ENCODE results near the gene PHF11.

Gene PHF11

DNA sequence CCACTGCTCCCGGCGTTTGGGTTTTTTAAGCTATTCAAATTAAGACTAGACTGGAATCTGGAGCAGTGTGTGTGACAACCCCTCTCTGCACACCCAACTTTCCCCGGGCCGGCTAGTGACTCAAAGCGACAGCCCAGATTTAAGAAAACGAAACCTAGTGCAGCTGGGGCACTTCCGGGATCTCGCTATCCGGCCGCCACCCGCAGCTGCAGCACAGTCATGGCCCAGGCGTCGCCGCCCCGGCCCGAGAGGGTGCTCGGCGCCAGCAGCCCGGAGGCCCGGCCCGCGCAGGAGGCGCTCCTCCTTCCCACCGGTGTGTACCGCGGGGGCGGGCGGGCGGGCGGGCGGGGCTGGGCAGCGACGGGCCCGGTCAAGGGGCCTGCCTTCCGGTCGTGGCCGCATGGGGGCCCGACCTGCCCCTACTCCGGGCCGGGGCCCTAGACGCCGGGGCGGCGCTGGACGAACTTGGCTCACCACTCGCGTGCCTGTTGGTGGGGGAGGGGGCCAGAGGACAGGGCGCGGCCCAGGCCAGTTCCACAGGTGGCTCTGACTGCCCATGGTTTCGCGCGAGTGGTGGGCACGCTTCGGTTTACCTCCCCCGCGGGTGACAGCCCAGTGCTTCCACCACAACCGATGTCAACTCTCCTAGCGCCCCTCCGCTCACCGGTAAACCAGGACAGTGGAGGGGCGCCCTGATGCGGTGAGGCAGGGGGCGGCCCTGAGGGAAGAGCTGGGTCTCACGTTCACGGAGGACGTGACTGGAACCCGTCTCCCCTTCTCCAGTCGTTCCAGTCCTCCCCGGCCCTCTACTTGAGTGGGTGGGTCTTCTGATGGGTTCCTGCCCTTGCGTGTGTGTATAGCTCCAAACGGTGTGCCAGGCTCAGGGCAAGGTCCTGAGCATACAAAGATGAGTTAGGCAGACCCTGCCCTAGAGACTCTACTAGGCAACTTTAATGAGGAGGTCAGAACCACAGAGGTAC lies at the start of gene PHF11:
Gene PHF11, plus strand, starts transcription at position 171 of the 980 bp plus-strand sequence. Its CDS starts 49 bp downstream, at position 220.
- Mint-ChIP-seq H3K4me1 (ENCODE audit: low read depth) (peaks cover 52% of the 10 kb centered on the region), H3K27ac (peak within 1 kb of the TSS; percentile 99), H3K36me3 (ENCODE audit: low read depth) (peaks cover 45% of the 10 kb centered on the region), H3K27me3 (ENCODE audit: low read depth) (no peaks in the 10 kb centered on the region), H3K9me3 (no peaks in the 10 kb centered on the region), H3K4me3 (peak within 1 kb of the TSS; percentile 97)

DNA sequence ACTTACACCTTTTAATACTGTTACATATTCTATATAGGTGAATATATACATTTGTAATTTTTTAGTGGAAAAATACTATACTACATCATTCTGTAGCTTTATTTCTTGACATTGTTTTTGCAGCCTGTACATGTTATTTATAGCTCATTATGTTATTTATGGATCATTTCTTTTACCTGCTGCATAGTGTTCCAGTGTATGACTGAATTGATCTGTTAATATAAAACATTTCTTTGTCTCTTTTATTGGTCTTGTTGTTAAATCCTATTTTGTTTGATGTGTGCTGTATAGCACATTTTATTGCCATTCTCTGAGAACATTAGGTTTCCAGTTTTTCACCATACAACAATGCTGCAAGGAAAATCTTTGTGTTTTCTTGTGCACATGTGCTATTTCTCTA lies 49.3 kb upstream of the PHF11 start:
- Mint-ChIP-seq H3K27ac (peak overlapping the region; percentile 68), H3K27me3 (ENCODE audit: low read depth) (no peaks in the 10 kb centered on the region), H3K36me3 (ENCODE audit: low read depth) (peaks cover 16% of the 10 kb centered on the region), H3K4me3 (peak overlapping the region; percentile 66), H3K4me1 (ENCODE audit: low read depth) (peaks cover 42% of the 10 kb centered on the region), H3K9me3 (no peaks in the 10 kb centered on the region)

DNA sequence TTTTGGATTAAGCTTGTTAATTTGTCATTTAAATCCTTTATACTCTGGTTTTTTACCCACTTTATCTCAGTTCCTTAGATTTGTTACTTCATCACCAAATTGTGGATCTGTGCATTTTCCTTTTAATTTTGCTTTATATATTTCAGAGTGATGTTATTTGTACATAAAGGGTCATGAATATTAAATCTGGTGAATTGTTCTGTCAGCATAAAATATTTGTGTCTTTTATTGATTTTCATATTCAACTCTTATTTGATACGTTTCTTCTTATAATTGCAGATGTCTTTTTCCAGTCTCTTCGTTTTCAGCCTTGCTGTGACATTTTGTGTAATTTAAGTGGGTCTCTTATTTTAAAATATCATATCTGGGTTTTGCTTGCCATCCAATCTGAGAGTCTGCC lies 47.0 kb upstream of the PHF11 start:
- H3K27ac Mint-ChIP-seq, result no peak overlapping the region
- no peak overlapping the region for H3K4me3 Mint-ChIP-seq
- H3K4me1 Mint-ChIP-seq (ENCODE audit: low read depth), result peaks cover 31% of the 10 kb centered on the region
- no peaks in the 10 kb centered on the region for H3K9me3 Mint-ChIP-seq
- H3K36me3 Mint-ChIP-seq (ENCODE audit: low read depth), result peaks cover 20% of the 10 kb centered on the region
- no peaks in the 10 kb centered on the region for H3K27me3 Mint-ChIP-seq (ENCODE audit: low read depth)

DNA sequence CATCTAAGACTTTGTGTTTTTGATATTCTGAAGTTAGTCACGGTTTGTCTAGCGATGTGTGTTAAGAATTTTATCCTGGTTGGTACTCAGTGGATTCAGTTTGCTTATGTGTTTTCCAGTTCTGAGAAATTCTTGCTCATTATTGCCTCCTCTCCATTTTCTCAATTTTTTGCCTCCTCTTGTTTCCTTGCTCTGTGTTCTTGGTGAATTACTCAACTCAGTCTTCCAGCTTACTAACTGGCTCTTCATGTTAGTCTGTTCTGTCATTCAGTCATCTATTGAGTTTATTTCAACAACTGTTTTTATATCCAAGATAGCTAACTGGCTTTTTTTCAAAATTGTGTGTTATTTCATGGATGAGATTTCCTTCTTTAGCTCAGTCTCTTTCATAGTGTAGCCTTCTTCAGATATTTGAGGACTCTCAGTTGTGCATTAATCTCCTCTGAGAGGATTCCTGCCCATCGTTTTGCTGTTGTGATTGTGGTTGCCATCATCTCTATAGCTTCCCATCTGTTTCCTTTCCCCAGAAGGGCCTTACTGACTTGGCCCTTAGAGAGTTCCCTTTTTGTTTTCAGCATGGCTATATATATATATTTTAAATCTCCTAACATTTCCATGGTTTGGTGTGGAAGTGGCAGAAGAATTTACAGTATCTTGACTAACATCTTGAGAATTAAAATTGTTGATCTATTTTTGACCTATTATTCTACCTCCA lies 45.5 kb upstream of the PHF11 start:
- Mint-ChIP-seq H3K4me1 (ENCODE audit: low read depth) (peaks cover 40% of the 10 kb centered on the region), H3K4me3 (no peak overlapping the region), H3K27me3 (ENCODE audit: low read depth) (no peaks in the 10 kb centered on the region), H3K27ac (no peak overlapping the region), H3K36me3 (ENCODE audit: low read depth) (peaks cover 21% of the 10 kb centered on the region), H3K9me3 (no peaks in the 10 kb centered on the region)

DNA sequence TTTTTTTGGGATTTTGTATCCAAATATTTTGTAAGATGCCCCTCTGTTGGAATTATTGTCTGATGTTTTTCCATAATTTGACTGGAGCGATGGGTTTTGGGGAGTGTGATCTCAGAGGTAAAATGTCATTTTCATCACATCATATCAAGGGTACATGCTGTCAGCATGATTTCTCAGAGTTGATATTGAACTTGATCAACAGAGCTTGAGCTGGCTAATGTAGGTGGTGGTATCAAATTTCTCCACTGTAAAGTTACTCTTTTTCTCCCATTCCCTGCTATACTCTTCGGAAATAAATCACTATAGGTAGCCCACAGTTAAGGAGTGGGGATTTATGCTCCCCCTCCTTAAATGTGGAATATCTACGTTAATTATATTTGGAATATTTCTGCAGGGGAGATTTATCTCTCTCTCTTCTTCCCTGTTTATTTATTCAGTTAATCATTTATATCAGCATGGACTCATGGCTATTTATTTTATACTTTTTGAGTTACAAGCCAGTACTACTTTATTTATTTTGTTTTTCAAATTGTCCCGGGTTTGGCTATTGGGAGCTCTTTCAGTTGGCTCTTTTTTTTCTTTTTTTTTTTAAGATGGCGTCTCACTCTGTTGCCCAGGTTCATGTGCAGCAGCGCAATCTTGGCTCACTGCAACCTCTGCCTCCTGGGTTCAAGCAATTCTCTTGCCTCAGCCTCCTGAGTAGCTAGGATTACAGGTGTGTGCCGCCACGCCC lies 42.9 kb upstream of the PHF11 start:
- H3K27ac Mint-ChIP-seq, result no peak overlapping the region
- H3K36me3 Mint-ChIP-seq (ENCODE audit: low read depth), result peaks cover 19% of the 10 kb centered on the region
- no peaks in the 10 kb centered on the region for H3K27me3 Mint-ChIP-seq (ENCODE audit: low read depth)
- peaks cover 28% of the 10 kb centered on the region for H3K4me1 Mint-ChIP-seq (ENCODE audit: low read depth)
- H3K4me3 Mint-ChIP-seq, result no peak overlapping the region
- no peaks in the 10 kb centered on the region for H3K9me3 Mint-ChIP-seq

DNA sequence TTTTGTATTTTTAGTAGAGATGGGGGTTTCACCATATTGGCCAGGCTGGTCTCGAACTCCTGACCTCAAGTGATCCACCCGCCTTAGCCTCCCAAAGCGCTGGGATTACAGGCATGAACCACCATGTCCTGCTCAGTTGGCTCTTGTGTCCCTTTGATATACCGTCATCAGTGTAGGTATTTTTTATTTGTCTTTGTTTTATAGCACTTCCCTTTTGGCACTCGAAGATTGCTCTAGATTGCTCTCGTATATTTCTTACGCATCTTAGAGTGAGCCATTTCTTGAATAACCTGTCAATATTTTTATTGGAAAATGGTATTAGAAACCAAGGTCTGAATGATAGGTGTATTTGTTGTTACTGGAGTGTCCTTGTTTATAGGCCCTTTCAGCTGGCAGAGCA lies 42.3 kb upstream of the PHF11 start:
- no peak overlapping the region for H3K27ac Mint-ChIP-seq
- H3K27me3 Mint-ChIP-seq (ENCODE audit: low read depth), result no peaks in the 10 kb centered on the region
- H3K4me1 Mint-ChIP-seq (ENCODE audit: low read depth), result peaks cover 27% of the 10 kb centered on the region
- H3K9me3 Mint-ChIP-seq, result no peaks in the 10 kb centered on the region
- peaks cover 22% of the 10 kb centered on the region for H3K36me3 Mint-ChIP-seq (ENCODE audit: low read depth)
- H3K4me3 Mint-ChIP-seq, result no peak overlapping the region

DNA sequence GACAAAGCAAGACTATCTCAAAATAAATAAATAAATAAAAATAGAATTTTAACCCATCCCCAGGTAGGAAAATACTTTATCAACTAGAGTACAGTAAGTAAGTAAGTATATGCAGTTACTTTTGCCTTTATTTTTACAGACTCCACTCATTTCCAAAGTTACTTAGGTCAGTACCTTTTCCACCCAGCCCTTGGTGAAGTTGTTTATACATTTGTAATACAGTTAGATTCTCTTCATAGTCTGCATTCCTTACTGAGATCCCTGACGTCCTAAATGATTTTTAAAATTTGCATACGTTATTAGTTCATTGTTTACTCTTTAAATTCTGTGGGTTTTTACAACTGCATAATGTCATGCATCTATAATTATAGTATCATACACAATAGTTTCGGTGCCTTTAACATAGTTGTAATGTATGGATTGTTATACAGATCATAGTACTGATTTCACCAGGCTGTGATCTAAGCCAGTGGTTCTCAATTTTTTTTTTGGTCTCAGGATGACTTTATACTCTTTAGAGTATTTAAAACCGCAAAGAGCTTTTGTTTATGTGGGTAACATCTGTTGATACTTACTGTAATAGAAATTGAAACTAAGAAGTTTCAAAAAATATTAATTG lies 41.3 kb upstream of the PHF11 start:
- Mint-ChIP-seq H3K4me1 (ENCODE audit: low read depth) (peaks cover 25% of the 10 kb centered on the region), H3K9me3 (no peaks in the 10 kb centered on the region), H3K4me3 (peak overlapping the region; percentile 35), H3K27ac (peak overlapping the region; percentile 71), H3K27me3 (ENCODE audit: low read depth) (no peaks in the 10 kb centered on the region), H3K36me3 (ENCODE audit: low read depth) (peaks cover 19% of the 10 kb centered on the region)

DNA sequence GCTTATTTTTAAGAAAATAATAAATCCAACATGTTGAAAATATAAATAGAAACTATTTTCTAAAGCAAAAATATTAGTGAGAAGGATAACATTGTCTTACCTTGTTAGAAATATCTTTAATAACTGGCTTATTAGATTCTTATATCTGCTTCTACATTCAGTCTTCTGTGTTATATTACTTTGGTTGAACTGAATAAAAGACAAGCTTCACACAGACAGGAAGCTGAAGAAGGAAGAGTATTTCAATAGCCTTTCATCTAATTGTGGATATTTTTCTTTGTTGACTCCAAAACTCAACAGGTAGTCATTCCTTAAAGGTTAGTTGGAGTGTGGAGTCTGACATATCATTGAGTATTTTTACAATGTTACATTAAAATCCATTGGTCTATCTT lies 40.8 kb upstream of the PHF11 start:
- peaks cover 16% of the 10 kb centered on the region for H3K36me3 Mint-ChIP-seq (ENCODE audit: low read depth)
- no peaks in the 10 kb centered on the region for H3K9me3 Mint-ChIP-seq
- H3K4me3 Mint-ChIP-seq, result no peak overlapping the region
- H3K27ac Mint-ChIP-seq, result no peak overlapping the region
- peaks cover 21% of the 10 kb centered on the region for H3K4me1 Mint-ChIP-seq (ENCODE audit: low read depth)
- H3K27me3 Mint-ChIP-seq (ENCODE audit: low read depth), result no peaks in the 10 kb centered on the region

DNA sequence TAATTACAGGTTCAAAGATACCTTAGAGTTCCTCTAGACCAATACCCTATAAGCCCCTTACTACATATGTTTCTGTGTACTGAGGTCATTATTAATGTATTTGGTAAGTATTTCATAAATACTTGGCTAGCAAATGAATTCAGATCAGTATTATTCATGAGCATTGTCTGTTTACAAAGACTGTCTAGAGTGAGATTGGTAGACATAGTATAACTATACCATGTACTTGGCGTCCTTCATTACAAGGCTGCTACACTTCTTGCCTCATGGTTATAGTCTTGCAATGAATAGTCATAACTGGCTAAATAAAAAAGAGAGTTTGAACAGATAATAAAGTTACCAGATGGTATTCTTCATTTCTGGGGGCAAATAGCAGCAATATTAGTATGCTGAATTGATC lies 39.6 kb upstream of the PHF11 start:
- Mint-ChIP-seq H3K4me1 (ENCODE audit: low read depth) (peaks cover 17% of the 10 kb centered on the region), H3K4me3 (no peak overlapping the region), H3K9me3 (no peaks in the 10 kb centered on the region), H3K36me3 (ENCODE audit: low read depth) (peaks cover 23% of the 10 kb centered on the region), H3K27ac (no peak overlapping the region), H3K27me3 (ENCODE audit: low read depth) (no peaks in the 10 kb centered on the region)

DNA sequence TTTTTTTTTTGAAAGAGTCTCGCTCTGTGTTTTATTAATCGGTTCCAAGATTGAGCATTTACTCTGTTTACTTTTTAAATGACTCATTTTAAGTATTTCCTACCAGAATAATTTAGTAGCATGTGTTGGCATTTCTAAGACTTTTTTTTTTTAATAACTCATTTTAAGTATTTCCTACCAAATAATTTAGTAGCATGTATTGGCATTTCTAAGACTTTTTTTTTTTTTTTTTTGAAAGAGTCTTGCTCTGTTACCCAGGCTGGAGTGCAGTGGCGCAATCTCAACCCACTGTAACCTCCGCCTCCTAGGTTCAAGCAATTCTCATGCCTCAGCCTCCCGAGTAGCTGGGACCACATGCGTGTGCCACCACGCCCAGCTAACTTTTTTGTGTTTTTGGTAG lies 38.5 kb upstream of the PHF11 start:
- peaks cover 3% of the 10 kb centered on the region for H3K9me3 Mint-ChIP-seq
- no peaks in the 10 kb centered on the region for H3K27me3 Mint-ChIP-seq (ENCODE audit: low read depth)
- no peak overlapping the region for H3K4me3 Mint-ChIP-seq
- no peak overlapping the region for H3K27ac Mint-ChIP-seq
- H3K4me1 Mint-ChIP-seq (ENCODE audit: low read depth), result peaks cover 17% of the 10 kb centered on the region
- H3K36me3 Mint-ChIP-seq (ENCODE audit: low read depth), result peaks cover 32% of the 10 kb centered on the region

DNA sequence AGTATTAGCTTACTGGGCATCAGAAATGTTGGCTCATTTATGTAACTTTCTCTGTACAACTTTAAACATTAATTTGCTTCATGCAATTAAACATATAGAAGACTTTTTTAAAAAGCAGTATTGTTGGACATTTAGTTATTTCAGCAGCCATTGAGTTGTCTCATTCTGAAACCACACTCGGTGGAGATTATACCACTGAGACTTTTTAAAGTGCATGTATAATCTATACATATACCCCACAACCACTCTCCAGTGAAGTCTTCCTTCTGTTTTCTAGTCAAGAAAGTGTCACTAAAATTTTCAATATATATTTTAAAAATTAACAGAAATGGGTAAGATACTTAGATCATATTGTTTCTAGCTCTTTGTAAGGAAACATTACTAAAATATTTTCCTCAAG lies 36.2 kb upstream of the PHF11 start:
- Mint-ChIP-seq H3K27me3 (ENCODE audit: low read depth) (no peaks in the 10 kb centered on the region), H3K4me3 (no peak overlapping the region), H3K36me3 (ENCODE audit: low read depth) (peaks cover 48% of the 10 kb centered on the region), H3K9me3 (peaks cover 16% of the 10 kb centered on the region), H3K4me1 (ENCODE audit: low read depth) (peaks cover 9% of the 10 kb centered on the region), H3K27ac (no peak overlapping the region)

DNA sequence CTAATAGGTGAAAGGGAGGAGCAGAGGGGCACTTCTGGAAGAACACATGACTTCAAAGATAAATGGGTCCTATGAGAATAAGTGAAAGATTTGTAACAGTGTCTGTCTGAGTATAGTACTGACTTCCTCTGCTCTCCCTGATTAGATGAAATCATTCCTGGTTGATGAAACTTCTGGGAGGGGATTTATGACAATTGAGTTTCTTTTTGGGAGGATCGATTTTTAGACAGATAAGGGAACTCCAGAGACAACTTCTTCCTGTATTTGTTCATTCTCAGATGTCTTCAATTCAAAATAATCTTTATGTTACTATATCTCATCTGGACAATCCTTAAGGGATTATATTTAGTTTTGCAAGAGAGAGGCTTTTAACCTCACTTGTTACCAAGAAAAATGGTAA lies 31.7 kb upstream of the PHF11 start:
- Mint-ChIP-seq H3K36me3 (ENCODE audit: low read depth) (peaks cover 59% of the 10 kb centered on the region), H3K4me3 (no peak overlapping the region), H3K4me1 (ENCODE audit: low read depth) (peaks cover 2% of the 10 kb centered on the region), H3K27me3 (ENCODE audit: low read depth) (no peaks in the 10 kb centered on the region), H3K9me3 (peaks cover 16% of the 10 kb centered on the region), H3K27ac (no peak overlapping the region)

DNA sequence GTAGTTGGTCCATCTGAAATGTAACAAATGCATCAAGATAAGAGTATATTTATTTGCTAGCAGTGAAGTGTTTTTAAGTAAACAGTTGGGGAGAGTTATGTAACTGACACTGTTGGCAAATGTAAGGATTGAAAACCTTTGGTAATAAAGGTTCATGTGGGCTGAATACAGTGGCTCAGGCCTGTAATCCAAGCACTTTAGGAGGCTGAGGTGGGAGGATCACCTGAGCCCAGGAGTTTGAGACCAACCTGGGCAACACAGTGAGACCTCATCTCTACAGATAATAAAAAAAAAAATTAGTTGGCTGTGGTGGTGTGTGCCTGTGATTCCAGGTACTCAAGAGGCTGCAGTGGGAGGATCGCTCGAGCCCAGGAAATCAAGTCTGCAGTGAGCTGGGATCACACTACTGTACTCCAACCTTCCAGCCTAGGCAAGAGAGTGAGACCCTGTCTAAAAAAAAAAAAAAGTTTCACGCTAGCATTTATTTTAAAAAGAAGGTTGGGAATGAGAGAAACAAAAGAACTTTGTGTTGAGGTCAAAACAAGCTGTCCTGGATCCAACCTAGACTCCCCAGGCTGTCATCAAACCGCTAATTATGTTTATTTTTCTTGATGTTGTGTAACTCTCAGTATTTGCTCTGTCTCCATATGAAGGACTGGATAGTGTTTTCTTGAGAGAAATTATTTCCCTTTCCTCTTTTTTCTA lies 31.0 kb upstream of the PHF11 start:
- peaks cover 2% of the 10 kb centered on the region for H3K4me1 Mint-ChIP-seq (ENCODE audit: low read depth)
- H3K27me3 Mint-ChIP-seq (ENCODE audit: low read depth), result no peaks in the 10 kb centered on the region
- H3K9me3 Mint-ChIP-seq, result peaks cover 16% of the 10 kb centered on the region
- no peak overlapping the region for H3K4me3 Mint-ChIP-seq
- peaks cover 66% of the 10 kb centered on the region for H3K36me3 Mint-ChIP-seq (ENCODE audit: low read depth)
- no peak overlapping the region for H3K27ac Mint-ChIP-seq
